ENCODE measurements around the gene SLC35A3. TPM values are rescaled to one million over a fixed set of nuclear protein-coding genes. Genes with fewer than 3 reads are reported as not detected.
"Not testable (repeated sequence)": the region's sequence is repeated elsewhere in the genome, so short reads cannot be mapped to it uniquely, and the experiment has no call there.

The SLC35A3 gene
- total RNA-seq, 3 donors from 2014 or later = 86.2 to 205 (median 159) TPM

DNA sequence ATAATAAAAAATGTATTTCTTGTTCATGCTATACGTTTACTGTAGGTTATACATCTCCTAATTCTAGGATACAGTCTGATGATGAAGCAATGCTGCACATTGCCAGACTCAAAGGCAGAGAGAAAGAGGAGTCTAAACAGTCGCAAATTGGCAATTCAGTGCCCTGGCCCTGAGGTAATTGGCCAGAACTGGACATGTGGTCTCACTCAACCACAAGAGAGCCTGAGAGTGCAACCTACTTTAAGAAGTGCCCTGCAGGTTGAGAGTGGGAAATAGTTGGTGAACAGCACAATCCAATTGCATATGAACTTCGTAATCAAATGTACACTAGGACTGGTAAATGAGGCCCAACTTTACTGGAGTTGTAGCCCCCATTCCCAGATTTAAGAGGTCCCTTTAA is 5.0 kb upstream of the SLC35A3 start:
- DNase-seq = no peak
- Histone ChIP-seq H3K4me1 (ENCODE audit: low read depth) (peaks cover 12% of the 10 kb centered on the region), H3K36me3 (ENCODE audit: low read depth) (no peaks in the 10 kb centered on the region), H3K4me3 (no peak overlapping the region), H3K9me3 (no peaks in the 10 kb centered on the region)
- ATAC-seq = no peak
- intact Hi-C loops (cut with DNase I, micrococcal nuclease) = no loop called here
- TF ChIP-seq, protein P1, sequence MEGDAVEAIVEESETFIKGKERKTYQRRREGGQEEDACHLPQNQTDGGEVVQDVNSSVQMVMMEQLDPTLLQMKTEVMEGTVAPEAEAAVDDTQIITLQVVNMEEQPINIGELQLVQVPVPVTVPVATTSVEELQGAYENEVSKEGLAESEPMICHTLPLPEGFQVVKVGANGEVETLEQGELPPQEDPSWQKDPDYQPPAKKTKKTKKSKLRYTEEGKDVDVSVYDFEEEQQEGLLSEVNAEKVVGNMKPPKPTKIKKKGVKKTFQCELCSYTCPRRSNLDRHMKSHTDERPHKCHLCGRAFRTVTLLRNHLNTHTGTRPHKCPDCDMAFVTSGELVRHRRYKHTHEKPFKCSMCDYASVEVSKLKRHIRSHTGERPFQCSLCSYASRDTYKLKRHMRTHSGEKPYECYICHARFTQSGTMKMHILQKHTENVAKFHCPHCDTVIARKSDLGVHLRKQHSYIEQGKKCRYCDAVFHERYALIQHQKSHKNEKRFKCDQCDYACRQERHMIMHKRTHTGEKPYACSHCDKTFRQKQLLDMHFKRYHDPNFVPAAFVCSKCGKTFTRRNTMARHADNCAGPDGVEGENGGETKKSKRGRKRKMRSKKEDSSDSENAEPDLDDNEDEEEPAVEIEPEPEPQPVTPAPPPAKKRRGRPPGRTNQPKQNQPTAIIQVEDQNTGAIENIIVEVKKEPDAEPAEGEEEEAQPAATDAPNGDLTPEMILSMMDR (IDR thresholded peaks at IDR 0.05) = no peak

DNA sequence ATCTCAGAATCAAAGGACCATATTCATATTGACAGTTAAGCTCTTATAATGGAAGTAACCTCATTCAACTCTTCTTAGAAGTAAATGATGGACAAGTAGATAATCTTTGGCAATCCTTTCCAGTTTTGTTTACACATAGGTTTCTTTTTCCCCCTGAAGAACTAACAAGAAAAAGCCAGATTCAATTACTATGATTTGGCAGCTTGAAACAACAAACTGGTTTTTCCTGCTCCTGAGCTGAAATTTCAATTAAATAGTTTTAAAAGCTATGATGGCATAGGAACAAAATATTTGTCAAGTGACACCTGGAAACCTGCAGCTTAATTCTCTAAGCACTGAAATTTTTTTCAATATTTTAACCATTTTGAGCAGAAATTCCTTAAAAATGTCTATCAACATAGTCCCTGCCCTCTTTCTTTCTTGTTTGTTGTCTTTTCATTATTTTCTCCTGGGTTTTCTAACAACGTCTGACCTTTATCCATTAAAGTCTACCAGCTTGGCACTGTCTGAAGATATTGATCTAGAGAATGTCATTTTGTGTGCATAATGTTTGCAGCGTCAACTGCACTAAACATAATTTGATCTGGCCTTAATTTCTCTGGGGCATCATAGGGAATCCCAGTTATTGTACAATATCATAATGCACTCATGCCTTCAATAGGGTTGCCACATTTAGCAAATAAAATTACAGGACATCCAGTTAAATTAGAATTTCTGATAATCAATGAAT is 4.0 kb upstream of the SLC35A3 start:
- TF ChIP-seq, protein P1 (IDR thresholded peaks at IDR 0.05) = no peak
- H3K36me3 ChIP-seq (ENCODE audit: low read depth) = no peaks in the 10 kb centered on the region
- no peak for ATAC-seq

DNA sequence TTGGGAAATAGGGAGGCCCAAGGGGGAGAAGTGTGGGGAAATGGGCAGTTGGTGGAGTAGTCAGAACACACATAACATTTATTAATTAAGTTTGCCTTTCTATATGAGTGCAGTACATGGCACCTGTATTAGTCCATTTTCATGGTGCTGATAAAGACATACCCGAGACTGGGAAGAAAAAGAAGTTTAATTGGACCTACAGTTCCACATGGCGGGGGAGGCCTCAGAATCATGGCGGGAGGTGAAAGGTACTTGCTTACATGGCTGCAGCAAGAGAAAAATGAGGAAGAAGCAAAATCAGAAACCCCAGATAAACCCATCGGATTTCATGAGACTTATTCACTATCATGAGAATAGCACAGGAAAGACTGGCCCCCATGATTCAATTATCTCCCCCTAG is 1.6 kb upstream of the SLC35A3 start:
- H3K36me3 ChIP-seq (ENCODE audit: low read depth) = no peaks in the 10 kb centered on the region
- no peak overlapping the region for H3K4me3 ChIP-seq
- TF ChIP-seq, protein P1 (IDR thresholded peaks at IDR 0.05) = no peak
- H3K9me3 ChIP-seq = no peaks in the 10 kb centered on the region
- intact Hi-C loops (cut with DNase I, micrococcal nuclease) = no loop called here
- H3K4me1 ChIP-seq (ENCODE audit: low read depth) = peaks cover 29% of the 10 kb centered on the region
- DNase-seq = no peak
- no peak for ATAC-seq

More for the DNA sequence above, 4.0 kb upstream of the SLC35A3 start:
- Histone ChIP-seq H3K9me3 (no peaks in the 10 kb centered on the region), H3K4me1 (ENCODE audit: low read depth) (peaks cover 14% of the 10 kb centered on the region), H3K4me3 (no peak overlapping the region)
- intact Hi-C loops (cut with DNase I, micrococcal nuclease) = no loop called here
- DNase-seq = no peak

DNA sequence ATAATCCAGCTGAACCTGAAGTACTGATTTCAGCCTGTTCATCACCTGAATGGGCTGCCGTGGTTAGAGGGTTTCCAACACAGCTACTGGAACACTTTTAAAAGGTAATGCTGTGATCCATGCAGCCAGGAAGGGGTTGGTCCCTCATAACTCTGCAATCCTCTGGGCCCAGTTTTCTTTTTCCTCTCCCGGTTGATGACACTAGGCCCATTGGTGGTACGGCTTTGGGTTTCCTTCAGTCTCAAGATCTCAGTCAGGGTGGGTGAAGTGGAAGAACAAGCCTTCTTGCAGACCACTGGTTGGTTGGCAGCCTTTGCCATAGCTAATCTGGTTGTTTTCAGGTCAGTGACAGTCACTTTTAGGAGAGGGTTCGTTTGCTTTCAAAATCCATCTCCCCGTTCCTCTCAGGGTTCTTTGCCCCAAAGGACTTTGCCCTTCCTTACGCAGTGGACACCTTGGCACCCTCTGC is 502 bp upstream of the SLC35A3 start:
- no peaks in the 10 kb centered on the region for H3K9me3 ChIP-seq
- intact Hi-C loops (cut with DNase I, micrococcal nuclease) = no loop called here

DNA sequence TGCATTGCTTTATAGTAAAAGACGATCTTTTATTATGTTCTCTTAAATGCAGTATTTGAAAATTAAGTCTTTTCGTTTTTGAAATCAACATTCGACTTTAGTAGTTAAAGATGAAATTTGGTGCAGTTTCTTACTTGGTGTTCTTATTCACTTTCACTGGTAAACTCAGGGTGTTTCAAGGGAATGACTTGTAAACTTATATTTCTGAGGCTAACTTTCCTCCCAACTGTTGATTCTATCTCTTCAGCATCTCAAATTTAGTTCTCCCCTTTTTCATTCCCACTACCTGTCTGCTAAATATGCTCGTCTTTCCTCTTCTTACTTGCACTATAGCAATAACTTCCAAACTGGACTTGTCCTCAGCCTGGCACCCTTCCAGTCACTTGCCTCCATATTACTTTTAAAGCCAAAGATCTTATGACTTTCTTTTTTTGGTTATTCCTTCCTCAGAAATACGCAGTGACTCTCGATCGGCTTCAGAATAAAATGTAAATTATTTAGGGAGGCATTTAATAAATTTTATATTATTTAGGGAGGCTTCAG is 988 bp downstream of the SLC35A3 start:
- Histone ChIP-seq H3K36me3 (ENCODE audit: low read depth) (no peaks in the 10 kb centered on the region), H3K4me1 (ENCODE audit: low read depth) (peaks cover 48% of the 10 kb centered on the region), H3K4me3 (peak overlapping the region; percentile 85), H3K9me3 (no peaks in the 10 kb centered on the region)
- intact Hi-C loops (cut with DNase I, micrococcal nuclease) = loop anchor here in 1 of 2 donors (5.0 kb wide), 1 partner anchor 67 kb away; a partner anchor contains a TSS
- DNase-seq (peak in 1 of 3 donors; percentile 62), ATAC-seq (no peak)
- TF ChIP-seq, protein P1 (IDR thresholded peaks at IDR 0.05) = no peak

More for the DNA sequence above, 502 bp upstream of the SLC35A3 start:
- ATAC-seq = peak; percentile 12
- TF ChIP-seq, protein P1 (IDR thresholded peaks at IDR 0.05) = no peak
- Histone ChIP-seq H3K4me3 (peak overlapping the region; percentile 85), H3K36me3 (ENCODE audit: low read depth) (no peaks in the 10 kb centered on the region), H3K4me1 (ENCODE audit: low read depth) (peaks cover 38% of the 10 kb centered on the region)
- no peak for DNase-seq

DNA sequence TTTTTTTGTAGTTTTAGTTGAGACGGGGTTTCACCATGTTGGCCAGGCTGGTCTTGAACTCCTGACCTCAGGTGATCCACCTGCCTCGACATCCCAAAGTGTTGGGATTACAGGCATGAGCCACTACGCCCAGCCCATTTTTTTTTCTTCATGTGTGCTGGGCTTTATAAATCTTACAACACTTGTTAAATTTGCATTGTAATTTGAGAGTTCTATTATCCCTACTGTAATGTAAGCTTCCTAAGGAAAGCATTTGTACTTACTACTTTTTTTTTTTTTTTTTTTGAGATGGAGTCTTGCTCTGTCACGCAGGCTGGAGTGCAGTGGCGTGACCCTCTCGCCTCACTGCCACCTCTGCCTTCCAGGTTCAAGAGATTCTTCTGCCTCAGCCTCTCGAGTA is 2.3 kb downstream of the SLC35A3 start:
- intact Hi-C loops (cut with DNase I, micrococcal nuclease) = loop anchor here in 1 of 2 donors (5.0 kb wide), 1 partner anchor 65 kb away; a partner anchor contains a TSS
- not testable (repeated sequence) for ATAC-seq; H3K9me3 ChIP-seq; H3K4me3 ChIP-seq; H3K36me3 ChIP-seq (ENCODE audit: low read depth); DNase-seq
- H3K4me1 ChIP-seq (ENCODE audit: low read depth) = peaks cover 51% of the 10 kb centered on the region
